ENCODE measurements around the gene BMS1. TPM values are rescaled to one million over a fixed set of nuclear protein-coding genes. Genes with fewer than 3 reads are reported as not detected.
"Not testable (repeated sequence)": the region's sequence is repeated elsewhere in the genome, so short reads cannot be mapped to it uniquely, and the experiment has no call there.

The BMS1 gene
- total RNA-seq, 1 experiment from 2014 or later, result 35.9 TPM

DNA sequence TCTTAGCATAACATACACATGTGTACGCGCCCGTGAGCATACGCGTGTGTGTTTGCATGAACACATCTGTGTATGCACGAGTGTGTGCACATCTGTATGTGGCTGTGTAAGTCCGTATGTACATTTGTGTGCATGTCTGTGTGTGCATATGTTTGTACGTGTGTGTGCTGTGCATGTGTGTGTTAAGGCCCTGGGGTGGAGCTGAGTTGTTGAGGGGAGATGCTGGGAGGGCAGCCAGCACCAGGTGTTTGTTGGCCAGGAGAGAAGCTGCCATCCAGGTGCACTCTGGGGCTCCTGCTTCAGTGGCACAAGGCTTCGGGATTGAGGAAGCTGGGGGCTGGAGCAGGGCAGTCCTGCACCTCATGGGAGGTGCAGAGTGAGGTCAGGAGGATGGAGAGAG lies 85.0 kb downstream of the BMS1 start:
- TF ChIP-seq EZH2 (IDR thresholded peaks at IDR 0.05; ENCODE audit: borderline replicate concordance, low read depth, low read length, poor library complexity, severe bottlenecking), result no peak
- TF ChIP-seq, protein P1, sequence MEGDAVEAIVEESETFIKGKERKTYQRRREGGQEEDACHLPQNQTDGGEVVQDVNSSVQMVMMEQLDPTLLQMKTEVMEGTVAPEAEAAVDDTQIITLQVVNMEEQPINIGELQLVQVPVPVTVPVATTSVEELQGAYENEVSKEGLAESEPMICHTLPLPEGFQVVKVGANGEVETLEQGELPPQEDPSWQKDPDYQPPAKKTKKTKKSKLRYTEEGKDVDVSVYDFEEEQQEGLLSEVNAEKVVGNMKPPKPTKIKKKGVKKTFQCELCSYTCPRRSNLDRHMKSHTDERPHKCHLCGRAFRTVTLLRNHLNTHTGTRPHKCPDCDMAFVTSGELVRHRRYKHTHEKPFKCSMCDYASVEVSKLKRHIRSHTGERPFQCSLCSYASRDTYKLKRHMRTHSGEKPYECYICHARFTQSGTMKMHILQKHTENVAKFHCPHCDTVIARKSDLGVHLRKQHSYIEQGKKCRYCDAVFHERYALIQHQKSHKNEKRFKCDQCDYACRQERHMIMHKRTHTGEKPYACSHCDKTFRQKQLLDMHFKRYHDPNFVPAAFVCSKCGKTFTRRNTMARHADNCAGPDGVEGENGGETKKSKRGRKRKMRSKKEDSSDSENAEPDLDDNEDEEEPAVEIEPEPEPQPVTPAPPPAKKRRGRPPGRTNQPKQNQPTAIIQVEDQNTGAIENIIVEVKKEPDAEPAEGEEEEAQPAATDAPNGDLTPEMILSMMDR (conservative IDR thresholded peaks at IDR 0.05; ENCODE audit: low read depth, low read length), result no peak
- Histone ChIP-seq H3K9me3 (ENCODE audit: low read depth, low read length, poor library complexity, severe bottlenecking) (no peaks in the 10 kb centered on the region), H3K4me1 (ENCODE audit: insufficient read depth, low read length, poor library complexity, severe bottlenecking) (no peaks in the 10 kb centered on the region), H3K4me3 (ENCODE audit: low read depth, low read length, poor library complexity, severe bottlenecking) (no peak overlapping the region), H3K27ac (ENCODE audit: low read depth, low read length, poor library complexity, severe bottlenecking) (no peak overlapping the region), H3K27me3 (replicated peaks; ENCODE audit: insufficient read depth, low read depth, low read length, poor library complexity) (no peaks in the 10 kb centered on the region), H3K36me3 (ENCODE audit: insufficient read depth, low read length, poor library complexity, severe bottlenecking) (no peaks in the 10 kb centered on the region)
- no TSS peak for BruUV-seq (replicated peaks)
- intact Hi-C loops (cut with micrococcal nuclease; ENCODE audit: unreplicated experiment), result loop anchor here (5.0 to 10.0 kb wide), 3 partner anchors 225 to 480 kb away; no protein-coding TSS in a partner anchor
- DNase-seq (ENCODE audit: low spot score), result no peak
- ChIA-PET CTCF (interaction anchor here (1.0 to 2.2 kb wide), 2 partner anchors 211 kb away, joined by 5 to 7 read pairs; no protein-coding TSS in a partner anchor), POLR2A (ENCODE audit: low non-redundant PET) (no interaction called here)

DNA sequence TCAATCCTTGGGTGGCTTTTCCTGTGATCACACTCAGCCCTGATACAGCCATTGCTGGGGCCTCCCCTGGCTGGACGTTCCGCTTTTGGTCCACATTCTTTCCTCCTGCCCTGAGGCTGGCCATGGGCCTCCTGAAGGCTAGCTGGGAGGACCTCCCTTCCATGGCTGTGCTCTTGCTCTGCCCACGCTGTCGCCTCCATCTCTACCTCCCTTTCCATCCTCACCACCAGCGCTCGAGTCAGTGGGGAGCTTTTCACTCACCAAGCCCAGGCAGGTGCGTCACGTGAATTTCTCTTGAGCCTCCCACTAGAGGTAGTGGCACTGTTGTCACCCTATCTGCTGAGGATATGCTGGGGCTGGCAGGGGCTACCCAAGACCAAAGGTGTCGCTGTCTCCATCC lies 85.9 kb downstream of the BMS1 start:
- no peak for TF ChIP-seq EZH2 (IDR thresholded peaks at IDR 0.05; ENCODE audit: borderline replicate concordance, low read depth, low read length, poor library complexity, severe bottlenecking)
- TF ChIP-seq, protein P1 (conservative IDR thresholded peaks at IDR 0.05; ENCODE audit: low read depth, low read length), result no peak
- no peak overlapping the region for H3K4me3 ChIP-seq (ENCODE audit: low read depth, low read length, poor library complexity, severe bottlenecking)
- no peaks in the 10 kb centered on the region for H3K27me3 ChIP-seq (replicated peaks; ENCODE audit: insufficient read depth, low read depth, low read length, poor library complexity)
- no peak overlapping the region for H3K27ac ChIP-seq (ENCODE audit: low read depth, low read length, poor library complexity, severe bottlenecking)
- H3K9me3 ChIP-seq (ENCODE audit: low read depth, low read length, poor library complexity, severe bottlenecking), result no peaks in the 10 kb centered on the region
- intact Hi-C loops (cut with micrococcal nuclease; ENCODE audit: unreplicated experiment), result loop anchor here (5.0 to 10.0 kb wide), 3 partner anchors 224 to 479 kb away; no protein-coding TSS in a partner anchor
- no TSS peak for BruUV-seq (replicated peaks)
- H3K4me1 ChIP-seq (ENCODE audit: insufficient read depth, low read length, poor library complexity, severe bottlenecking), result no peaks in the 10 kb centered on the region
- CTCF ChIA-PET, result interaction anchor here (0.7 to 1.0 kb wide), 2 partner anchors 210 to 480 kb away, joined by 5 to 7 read pairs; no protein-coding TSS in a partner anchor
- H3K36me3 ChIP-seq (ENCODE audit: insufficient read depth, low read length, poor library complexity, severe bottlenecking), result no peaks in the 10 kb centered on the region
- POLR2A ChIA-PET (ENCODE audit: low non-redundant PET), result no interaction called here
- DNase-seq (ENCODE audit: low spot score), result no peak

DNA sequence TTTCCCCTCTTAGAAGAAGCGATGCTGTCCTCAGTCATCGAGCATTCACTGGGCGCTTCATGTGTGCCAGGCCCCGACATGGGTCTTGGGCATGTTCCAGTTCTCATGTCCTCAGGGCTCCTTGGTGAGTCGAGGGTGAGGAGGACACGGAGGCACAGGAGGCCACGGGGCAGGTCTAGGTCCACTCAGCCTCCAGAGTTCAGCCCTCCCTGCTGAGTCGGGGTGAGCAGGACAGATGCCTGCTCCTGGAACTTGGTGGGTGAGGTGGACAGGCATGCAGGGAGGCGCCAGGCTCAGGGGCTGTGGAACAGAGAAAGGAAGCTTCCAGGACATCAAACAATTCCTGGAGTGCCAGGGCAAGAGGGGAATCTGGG lies 87.4 kb downstream of the BMS1 start:
- H3K9me3 ChIP-seq (ENCODE audit: low read depth, low read length, poor library complexity, severe bottlenecking), result no peaks in the 10 kb centered on the region
- CTCF ChIA-PET, result no interaction called here
- POLR2A ChIA-PET (ENCODE audit: low non-redundant PET), result no interaction called here
- TF ChIP-seq, protein P1 (conservative IDR thresholded peaks at IDR 0.05; ENCODE audit: low read depth, low read length), result no peak
- TF ChIP-seq EZH2 (IDR thresholded peaks at IDR 0.05; ENCODE audit: borderline replicate concordance, low read depth, low read length, poor library complexity, severe bottlenecking), result no peak
- H3K4me3 ChIP-seq (ENCODE audit: low read depth, low read length, poor library complexity, severe bottlenecking), result no peak overlapping the region
- H3K36me3 ChIP-seq (ENCODE audit: insufficient read depth, low read length, poor library complexity, severe bottlenecking), result no peaks in the 10 kb centered on the region
- intact Hi-C loops (cut with micrococcal nuclease; ENCODE audit: unreplicated experiment), result loop anchor here (5.0 to 10.0 kb wide), 3 partner anchors 222 to 477 kb away; no protein-coding TSS in a partner anchor
- no peaks in the 10 kb centered on the region for H3K27me3 ChIP-seq (replicated peaks; ENCODE audit: insufficient read depth, low read depth, low read length, poor library complexity)
- DNase-seq (ENCODE audit: low spot score), result no peak
- H3K4me1 ChIP-seq (ENCODE audit: insufficient read depth, low read length, poor library complexity, severe bottlenecking), result no peaks in the 10 kb centered on the region
- BruUV-seq (replicated peaks), result no TSS peak
- H3K27ac ChIP-seq (ENCODE audit: low read depth, low read length, poor library complexity, severe bottlenecking), result no peak overlapping the region

GRCh38 chr10:42871138-42871641 lies 88.6 kb downstream of the BMS1 start:
- POLR2A ChIA-PET (ENCODE audit: low non-redundant PET); BruUV-seq (replicated peaks); H3K4me3 ChIP-seq (ENCODE audit: low read depth, low read length, poor library complexity, severe bottlenecking); DNase-seq (ENCODE audit: low spot score); H3K36me3 ChIP-seq (ENCODE audit: insufficient read depth, low read length, poor library complexity, severe bottlenecking); H3K9me3 ChIP-seq (ENCODE audit: low read depth, low read length, poor library complexity, severe bottlenecking); H3K27ac ChIP-seq (ENCODE audit: low read depth, low read length, poor library complexity, severe bottlenecking); intact Hi-C loops (cut with micrococcal nuclease; ENCODE audit: unreplicated experiment); CTCF ChIA-PET; H3K27me3 ChIP-seq (replicated peaks; ENCODE audit: insufficient read depth, low read depth, low read length, poor library complexity): not testable (repeated sequence)
- peaks cover 11% of the 10 kb centered on the region for H3K4me1 ChIP-seq (ENCODE audit: insufficient read depth, low read length, poor library complexity, severe bottlenecking)
